Measurements from ENCODE around the gene C1orf159.
"Not testable (repeated sequence)": the region's sequence is repeated elsewhere in the genome, so short reads cannot be mapped to it uniquely, and the experiment has no call there.

Gene C1orf159

GRCh38 chr1:1153874-1154273, 38.0 kb upstream of the C1orf159 start:
- no peak overlapping the region for H3K9ac ChIP-seq (ENCODE audit: insufficient read length)
- H3K27ac ChIP-seq: no peak overlapping the region; the same call in 1 of the 2 replicates
- DNase-seq (ENCODE audit: low read depth, low spot score): no peak
- no peaks in the 10 kb centered on the region for H3K9me3 ChIP-seq (ENCODE audit: low read depth, low read length)
- no peak overlapping the region for H3K4me3 ChIP-seq
- no peaks in the 10 kb centered on the region for H3K36me3 ChIP-seq (ENCODE audit: insufficient read depth, low read length)
- TF ChIP-seq EZH2 (IDR thresholded peaks at IDR 0.05): no peak
- no peak for TF ChIP-seq FOXP2 (optimal IDR thresholded peaks at IDR 0.05; ENCODE audit: control extremely low read depth, extremely low read length, insufficient read depth)
- TF ChIP-seq POLR2AphosphoS5 (IDR thresholded peaks at IDR 0.05; ENCODE audit: borderline replicate concordance, low read depth, low read length): no peak

DNA sequence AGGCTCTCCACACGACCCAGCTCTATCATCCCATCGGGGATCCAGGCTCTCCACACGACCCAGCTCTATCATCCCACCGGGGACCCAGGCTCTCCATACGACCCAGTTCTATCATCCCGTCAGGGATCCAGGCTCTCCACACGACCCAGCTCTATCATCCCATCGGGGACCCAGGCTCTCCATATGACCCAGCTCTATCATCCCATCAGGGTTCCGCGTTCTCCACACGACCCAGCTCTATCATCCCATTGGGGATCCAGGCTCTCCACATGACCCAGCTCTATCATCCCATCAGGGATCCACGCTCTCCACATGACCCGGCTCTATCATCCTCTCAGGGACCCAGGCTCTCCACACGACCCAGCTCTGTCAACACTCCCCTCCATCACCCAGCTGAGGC, 37.3 kb upstream of the C1orf159 start:
- H3K27ac ChIP-seq; H3K4me3 ChIP-seq; DNase-seq (ENCODE audit: low read depth, low spot score); H3K9ac ChIP-seq (ENCODE audit: insufficient read length); H3K9me3 ChIP-seq (ENCODE audit: low read depth, low read length); H3K36me3 ChIP-seq (ENCODE audit: insufficient read depth, low read length): not testable (repeated sequence)

GRCh38 chr1:1152431-1152830, 36.5 kb upstream of the C1orf159 start:
- H3K36me3 ChIP-seq (ENCODE audit: insufficient read depth, low read length): not testable (repeated sequence)

GRCh38 chr1:1151306-1151705, 35.4 kb upstream of the C1orf159 start:
- no peak for DNase-seq (ENCODE audit: low read depth, low spot score)
- no peaks in the 10 kb centered on the region for H3K36me3 ChIP-seq (ENCODE audit: insufficient read depth, low read length)
- TF ChIP-seq FOXP2 (optimal IDR thresholded peaks at IDR 0.05; ENCODE audit: control extremely low read depth, extremely low read length, insufficient read depth): no peak
- TF ChIP-seq EZH2 (IDR thresholded peaks at IDR 0.05): no peak
- TF ChIP-seq POLR2AphosphoS5 (IDR thresholded peaks at IDR 0.05; ENCODE audit: borderline replicate concordance, low read depth, low read length): no peak
- no peak overlapping the region for H3K27ac ChIP-seq
- H3K9me3 ChIP-seq (ENCODE audit: low read depth, low read length): no peaks in the 10 kb centered on the region
- no peak overlapping the region for H3K9ac ChIP-seq (ENCODE audit: insufficient read length)
- no peak overlapping the region for H3K4me3 ChIP-seq

More at GRCh38 chr1:1152431-1152830, 36.5 kb upstream of the C1orf159 start:
- DNase-seq (ENCODE audit: low read depth, low spot score); H3K4me3 ChIP-seq; H3K9me3 ChIP-seq (ENCODE audit: low read depth, low read length); H3K9ac ChIP-seq (ENCODE audit: insufficient read length); H3K27ac ChIP-seq: not testable (repeated sequence)

DNA sequence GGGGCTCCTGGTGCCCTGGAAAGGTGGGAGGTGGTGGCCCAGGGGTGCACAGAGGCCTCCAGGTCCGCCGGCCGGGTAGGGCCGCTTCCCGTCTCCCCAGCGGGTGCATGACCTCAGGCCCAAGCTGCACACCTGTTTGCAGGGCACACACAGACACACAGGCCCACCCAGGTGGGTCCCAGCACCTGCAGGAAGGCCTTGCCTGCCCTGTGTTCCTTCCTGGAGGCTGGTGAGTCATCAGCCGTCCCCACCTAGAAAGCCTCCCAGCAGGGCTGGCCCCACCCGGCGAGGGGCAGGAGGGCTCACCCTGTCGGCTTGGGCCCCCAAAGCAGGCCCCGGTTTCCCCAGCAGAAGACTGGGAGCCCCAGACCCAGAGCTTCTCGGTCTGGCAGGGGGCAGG, 34.2 kb upstream of the C1orf159 start:
- H3K4me3 ChIP-seq: no peak overlapping the region
- no peaks in the 10 kb centered on the region for H3K36me3 ChIP-seq (ENCODE audit: insufficient read depth, low read length)
- no peak overlapping the region for H3K9ac ChIP-seq (ENCODE audit: insufficient read length)
- DNase-seq (ENCODE audit: low read depth, low spot score): no peak
- TF ChIP-seq FOXP2 (optimal IDR thresholded peaks at IDR 0.05; ENCODE audit: control extremely low read depth, extremely low read length, insufficient read depth): no peak
- TF ChIP-seq EZH2 (IDR thresholded peaks at IDR 0.05): no peak
- no peak for TF ChIP-seq POLR2AphosphoS5 (IDR thresholded peaks at IDR 0.05; ENCODE audit: borderline replicate concordance, low read depth, low read length)
- H3K27ac ChIP-seq: no peak overlapping the region
- H3K9me3 ChIP-seq (ENCODE audit: low read depth, low read length): no peaks in the 10 kb centered on the region

DNA sequence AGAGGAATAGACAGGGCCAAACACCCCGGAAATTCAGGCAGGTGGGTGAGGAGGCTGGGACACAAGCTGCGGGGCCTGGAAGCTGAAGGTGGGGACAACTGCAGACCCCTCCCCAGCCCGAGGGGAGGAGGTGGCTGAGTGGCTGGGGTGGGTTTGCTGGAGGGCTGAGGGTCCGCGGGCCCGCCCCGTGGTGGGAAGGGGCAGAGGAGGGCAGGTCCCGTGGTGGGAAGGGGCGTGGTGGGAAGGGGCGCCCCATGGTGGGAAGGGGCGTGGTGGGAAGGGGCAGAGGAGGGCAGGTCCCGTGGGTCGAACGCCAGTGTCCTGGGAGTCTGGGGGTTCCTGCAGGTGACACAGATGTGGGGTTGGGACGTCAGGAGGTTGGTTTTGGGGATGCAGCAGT, 33.5 kb upstream of the C1orf159 start:
- Histone ChIP-seq H3K36me3 (ENCODE audit: insufficient read depth, low read length) (no peaks in the 10 kb centered on the region), H3K9me3 (ENCODE audit: low read depth, low read length) (no peaks in the 10 kb centered on the region), H3K4me3 (no peak overlapping the region), H3K9ac (ENCODE audit: insufficient read length) (no peak overlapping the region), H3K27ac (no peak overlapping the region)
- TF ChIP-seq FOXP2 (optimal IDR thresholded peaks at IDR 0.05; ENCODE audit: control extremely low read depth, extremely low read length, insufficient read depth): no peak
- DNase-seq (ENCODE audit: low read depth, low spot score): no peak

GRCh38 chr1:1148569-1148968, 32.7 kb upstream of the C1orf159 start:
- Histone ChIP-seq H3K27ac (no peak overlapping the region), H3K36me3 (ENCODE audit: insufficient read depth, low read length) (no peaks in the 10 kb centered on the region), H3K9me3 (ENCODE audit: low read depth, low read length) (no peaks in the 10 kb centered on the region), H3K4me3 (no peak overlapping the region), H3K9ac (ENCODE audit: insufficient read length) (no peak overlapping the region)
- TF ChIP-seq POLR2AphosphoS5 (IDR thresholded peaks at IDR 0.05; ENCODE audit: borderline replicate concordance, low read depth, low read length) (no peak), EZH2 (IDR thresholded peaks at IDR 0.05) (no peak), FOXP2 (optimal IDR thresholded peaks at IDR 0.05; ENCODE audit: control extremely low read depth, extremely low read length, insufficient read depth) (no peak)
- DNase-seq (ENCODE audit: low read depth, low spot score): no peak

- no peak overlapping the region for H3K27ac ChIP-seq
- no peak for TF ChIP-seq FOXP2 (optimal IDR thresholded peaks at IDR 0.05; ENCODE audit: control extremely low read depth, extremely low read length, insufficient read depth)
- no peak for TF ChIP-seq EZH2 (IDR thresholded peaks at IDR 0.05)
- TF ChIP-seq POLR2AphosphoS5 (IDR thresholded peaks at IDR 0.05; ENCODE audit: borderline replicate concordance, low read depth, low read length): no peak
- H3K4me3 ChIP-seq: no peak overlapping the region
- no peak overlapping the region for H3K9ac ChIP-seq (ENCODE audit: insufficient read length)
- no peaks in the 10 kb centered on the region for H3K36me3 ChIP-seq (ENCODE audit: insufficient read depth, low read length)
- no peak for DNase-seq (ENCODE audit: low read depth, low spot score)
- H3K9me3 ChIP-seq (ENCODE audit: low read depth, low read length): no peaks in the 10 kb centered on the region
Measured at GRCh38 chr1:1148061-1148460, 32.2 kb upstream of the C1orf159 start.

- Histone ChIP-seq H3K9me3 (ENCODE audit: low read depth, low read length) (no peaks in the 10 kb centered on the region), H3K36me3 (ENCODE audit: insufficient read depth, low read length) (no peaks in the 10 kb centered on the region), H3K27ac (no peak overlapping the region), H3K4me3 (no peak overlapping the region), H3K9ac (ENCODE audit: insufficient read length) (no peak overlapping the region)
- TF ChIP-seq EZH2 (IDR thresholded peaks at IDR 0.05): no peak
- TF ChIP-seq POLR2AphosphoS5 (IDR thresholded peaks at IDR 0.05; ENCODE audit: borderline replicate concordance, low read depth, low read length): no peak
- TF ChIP-seq FOXP2 (optimal IDR thresholded peaks at IDR 0.05; ENCODE audit: control extremely low read depth, extremely low read length, insufficient read depth): no peak
- DNase-seq (ENCODE audit: low read depth, low spot score): no peak
Measured at GRCh38 chr1:1146596-1146995, 30.7 kb upstream of the C1orf159 start.
